GM21619 (cell line): ENCODE results near the gene PCYT1B.
A peak's percentile ranks its signal among the peaks of the same experiment; 100 is the strongest.
"Not testable (repeated sequence)": the region's sequence is repeated elsewhere in the genome, so short reads cannot be mapped to it uniquely, and the experiment has no call there.

Source experiments
- ATAC-seq: cut with Tn5 transposase; IDR thresholded peaks from one replicate; pipeline ENCODE4 v1.9.1; 2021; ENCODE audit not compliant: unreplicated experiment

The PCYT1B gene

GRCh38 chrX:24647257-24648058, at the start of gene PCYT1B:
TSS of gene PCYT1B (minus strand) at chrX:24647347. CDS start at chrX:24647105, 242 bp downstream.
- ATAC-seq, result peak; percentile 92

GRCh38 chrX:24696294-24696693, 49.1 kb upstream of the PCYT1B start:
- no peak for ATAC-seq

GRCh38 chrX:24694825-24695224, 47.7 kb upstream of the PCYT1B start:
- ATAC-seq, result no peak

GRCh38 chrX:24693453-24694202, 46.5 kb upstream of the PCYT1B start, which contains the start of gene POLA1:
TSS of gene POLA1 (plus strand) at chrX:24693918. CDS start at chrX:24693962, 44 bp downstream.
- ATAC-seq, result peak; percentile 93

GRCh38 chrX:24692305-24692704, 45.2 kb upstream of the PCYT1B start:
- ATAC-seq, result no peak

GRCh38 chrX:24684048-24684447, 36.9 kb upstream of the PCYT1B start:
- ATAC-seq, result no peak

GRCh38 chrX:24682739-24683432, 35.7 kb upstream of the PCYT1B start:
- no peak for ATAC-seq

- no peak for ATAC-seq
Observed at GRCh38 chrX:24676403-24677024, 29.4 kb upstream of the PCYT1B start.

- ATAC-seq, result no peak
Observed at GRCh38 chrX:24673424-24673823, 26.3 kb upstream of the PCYT1B start.

GRCh38 chrX:24672701-24673190, 25.6 kb upstream of the PCYT1B start:
- ATAC-seq, result no peak

- ATAC-seq, result no peak
Observed at GRCh38 chrX:24668111-24668510, 21.0 kb upstream of the PCYT1B start.

GRCh38 chrX:24662352-24662751, 15.2 kb upstream of the PCYT1B start:
- ATAC-seq, result no peak

- ATAC-seq, result no peak
Observed at GRCh38 chrX:24661292-24661691, 14.1 kb upstream of the PCYT1B start.

- no peak for ATAC-seq
Observed at GRCh38 chrX:24659646-24660045, 12.5 kb upstream of the PCYT1B start.

- ATAC-seq, result no peak
Observed at GRCh38 chrX:24659106-24659505, 12.0 kb upstream of the PCYT1B start.

- no peak for ATAC-seq
Observed at GRCh38 chrX:24658421-24658820, 11.3 kb upstream of the PCYT1B start.

- no peak for ATAC-seq
Observed at GRCh38 chrX:24657671-24658386, 10.7 kb upstream of the PCYT1B start.

GRCh38 chrX:24655679-24656078, 8.5 kb upstream of the PCYT1B start:
- not testable (repeated sequence) for ATAC-seq

GRCh38 chrX:24651783-24652182, 4.6 kb upstream of the PCYT1B start:
- ATAC-seq, result no peak

- ATAC-seq, result no peak
Observed at GRCh38 chrX:24648495-24648894, 1.3 kb upstream of the PCYT1B start.
